NCI-H2171 treated with DMSO at 0.1 percent for 48 hours (cell line): ENCODE data around the gene FBXL20.

Experiments
- DNase-seq: peaks from one replicate; lab custom pipeline; 2025; lab: John Stamatoyannopoulos, UW

The FBXL20 gene

GRCh38 chr17:39225308-39225958 is 176.0 kb downstream of the FBXL20 start, which contains the start of gene STAC2:
TSS of gene STAC2 (minus strand) at chr17:39225945. CDS start at chr17:39225502, 443 bp downstream.
- DNase-seq: no peak

- no peak for DNase-seq
Observed at GRCh38 chr17:39224778-39225307, 176.6 kb downstream of the FBXL20 start.

GRCh38 chr17:39223907-39224777 is 177.3 kb downstream of the FBXL20 start:
- DNase-seq: no peak

GRCh38 chr17:39222866-39223834 is 178.3 kb downstream of the FBXL20 start:
- DNase-seq: no peak

GRCh38 chr17:39222151-39222550 is 179.3 kb downstream of the FBXL20 start:
- DNase-seq: no peak

GRCh38 chr17:39221572-39221971 is 179.9 kb downstream of the FBXL20 start:
- no peak for DNase-seq

GRCh38 chr17:39219647-39220154 is 181.7 kb downstream of the FBXL20 start:
- no peak for DNase-seq

GRCh38 chr17:39218906-39219305 is 182.5 kb downstream of the FBXL20 start:
- DNase-seq: no peak

GRCh38 chr17:39217734-39218369 is 183.6 kb downstream of the FBXL20 start:
- no peak for DNase-seq

GRCh38 chr17:39213852-39214251 is 187.6 kb downstream of the FBXL20 start:
- no peak for DNase-seq

- peak; percentile 61 for DNase-seq
Observed at GRCh38 chr17:39212841-39213480, 188.5 kb downstream of the FBXL20 start.

GRCh38 chr17:39212195-39212810 is 189.1 kb downstream of the FBXL20 start:
- DNase-seq: no peak

GRCh38 chr17:39210093-39210434 is 191.4 kb downstream of the FBXL20 start:
- no peak for DNase-seq

GRCh38 chr17:39209317-39210092 is 191.9 kb downstream of the FBXL20 start:
- DNase-seq: peak; percentile 75

GRCh38 chr17:39208893-39209292 is 192.5 kb downstream of the FBXL20 start:
- DNase-seq: peak; percentile 92

- DNase-seq: peak; percentile 66
Observed at GRCh38 chr17:39208136-39208535, 193.3 kb downstream of the FBXL20 start.

- DNase-seq: no peak
Observed at GRCh38 chr17:39205112-39205526, 196.3 kb downstream of the FBXL20 start.

GRCh38 chr17:39204245-39204644 is 197.2 kb downstream of the FBXL20 start:
- no peak for DNase-seq
